ENCODE data around the gene RPH3AL. TPM values are rescaled to one million over a fixed set of nuclear protein-coding genes. Genes with fewer than 3 reads are reported as not detected.

The RPH3AL gene
- total RNA-seq, 2 experiments from 2014 or later, result 3.2 to 4.6 TPM

DNA sequence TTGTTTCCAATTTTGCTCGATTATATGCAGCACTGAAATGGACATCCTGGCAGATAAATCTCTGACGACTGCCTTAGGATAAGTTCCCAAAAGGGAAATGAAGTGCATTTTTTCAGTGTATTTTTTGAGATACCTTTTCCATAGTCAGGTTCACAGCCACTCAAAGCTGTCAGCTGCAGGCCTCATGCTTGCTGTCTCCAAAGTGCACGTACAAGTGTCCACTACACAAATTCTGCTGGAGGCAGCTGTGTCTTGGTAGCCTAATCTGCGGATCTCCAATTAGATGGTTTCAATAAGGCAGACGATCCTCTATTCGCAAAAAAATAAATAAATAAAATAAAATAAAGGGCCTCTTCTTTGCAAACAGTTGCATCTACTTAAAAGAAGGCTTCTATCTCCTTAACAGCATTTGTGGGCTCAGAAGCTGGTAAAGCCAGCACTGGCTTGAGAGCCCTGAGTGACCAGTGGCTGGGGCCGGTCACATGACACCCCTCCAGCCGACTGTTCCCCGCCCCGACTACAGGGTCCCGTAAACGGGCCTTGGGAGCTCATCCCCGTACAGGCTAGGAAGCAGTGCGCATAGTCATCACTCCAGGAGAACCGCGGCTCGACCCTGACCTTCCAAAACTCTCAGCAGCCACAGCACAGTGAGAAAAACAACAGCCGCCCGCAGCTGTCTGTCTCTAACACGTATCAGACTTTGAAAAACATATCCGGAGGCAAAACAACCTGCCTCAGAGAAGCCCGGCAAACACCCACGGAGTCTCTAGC, 18.8 kb downstream of the RPH3AL start:
- Mint-ChIP-seq H3K36me3 (ENCODE audit: low read depth) (no peaks in the 10 kb centered on the region), H3K4me1 (no peaks in the 10 kb centered on the region)
- POLR2A ChIA-PET, result no interaction called here

DNA sequence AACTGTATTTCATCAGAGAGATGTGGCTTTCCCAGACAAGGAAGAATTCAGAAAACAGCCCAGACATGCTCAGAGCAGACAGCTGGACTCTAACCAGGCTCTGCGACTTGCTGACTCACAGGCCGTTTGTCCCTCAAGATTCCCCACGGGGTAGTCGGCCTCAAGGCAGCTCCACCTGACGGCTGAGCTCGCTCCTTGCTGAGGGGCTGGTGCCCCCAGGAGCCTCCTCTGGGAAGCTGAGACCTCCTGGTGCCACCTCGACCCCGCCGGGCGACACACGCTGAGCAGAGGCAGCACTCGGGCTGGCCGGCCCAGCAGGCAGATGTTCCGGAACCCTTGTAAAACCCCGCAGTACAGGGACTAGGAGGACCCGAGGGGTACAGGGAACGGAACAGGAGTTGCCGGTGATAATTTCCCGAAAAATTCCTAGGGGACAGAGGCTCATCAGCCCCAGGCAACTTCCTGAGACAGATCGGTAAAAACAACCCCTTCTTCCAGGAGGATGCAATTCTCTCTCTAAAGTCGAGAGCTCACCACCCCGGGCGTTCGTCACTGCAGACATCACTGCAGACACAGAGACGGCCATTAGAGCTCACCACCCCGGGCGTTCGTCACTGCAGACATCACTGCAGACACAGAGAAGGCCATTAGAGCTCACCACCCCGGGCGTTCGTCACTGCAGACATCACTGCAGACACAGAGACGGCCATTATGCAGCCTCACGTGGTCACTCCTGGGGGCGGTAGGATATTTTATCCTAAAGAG, 19.9 kb downstream of the RPH3AL start:
- no peak for DNase-seq
- CTCF ChIA-PET, result no interaction called here
- Mint-ChIP-seq H3K27ac (no peak overlapping the region), H3K36me3 (ENCODE audit: low read depth) (no peaks in the 10 kb centered on the region), H3K27me3 (no peaks in the 10 kb centered on the region), H3K4me3 (no peak overlapping the region), H3K9me3 (no peaks in the 10 kb centered on the region), H3K4me1 (no peaks in the 10 kb centered on the region)
- POLR2A ChIA-PET, result no interaction called here

More for the DNA sequence above, 18.8 kb downstream of the RPH3AL start:
- Mint-ChIP-seq H3K27ac (no peak overlapping the region), H3K4me3 (no peak overlapping the region), H3K27me3 (no peaks in the 10 kb centered on the region), H3K9me3 (no peaks in the 10 kb centered on the region)
- DNase-seq, result no peak
- CTCF ChIA-PET, result interaction anchor here (0.6 kb wide), 1 partner anchor 40 kb away, joined by 3 read pairs; no protein-coding TSS in a partner anchor

GRCh38 chr17:332023-332422, 20.6 kb downstream of the RPH3AL start:
- no peak for DNase-seq
- H3K4me1 Mint-ChIP-seq, result no peaks in the 10 kb centered on the region
- no peak overlapping the region for H3K4me3 Mint-ChIP-seq
- no peaks in the 10 kb centered on the region for H3K9me3 Mint-ChIP-seq
- H3K36me3 Mint-ChIP-seq (ENCODE audit: low read depth), result no peaks in the 10 kb centered on the region
- POLR2A ChIA-PET, result no interaction called here
- H3K27me3 Mint-ChIP-seq, result no peaks in the 10 kb centered on the region
- CTCF ChIA-PET, result no interaction called here
- no peak overlapping the region for H3K27ac Mint-ChIP-seq

- ChIA-PET CTCF (no interaction called here), POLR2A (no interaction called here)
- no peak for DNase-seq
- H3K9me3 Mint-ChIP-seq, result no peaks in the 10 kb centered on the region
- H3K36me3 Mint-ChIP-seq (ENCODE audit: low read depth), result no peaks in the 10 kb centered on the region
- no peaks in the 10 kb centered on the region for H3K27me3 Mint-ChIP-seq
- H3K4me3 Mint-ChIP-seq, result no peak overlapping the region
- H3K4me1 Mint-ChIP-seq, result no peaks in the 10 kb centered on the region
- H3K27ac Mint-ChIP-seq, result no peak overlapping the region
Observed at GRCh38 chr17:330993-331701, 21.5 kb downstream of the RPH3AL start.

GRCh38 chr17:329784-330420, 22.7 kb downstream of the RPH3AL start:
- POLR2A ChIA-PET, result no interaction called here
- Mint-ChIP-seq H3K36me3 (ENCODE audit: low read depth) (no peaks in the 10 kb centered on the region), H3K4me1 (no peaks in the 10 kb centered on the region), H3K27me3 (no peaks in the 10 kb centered on the region), H3K9me3 (no peaks in the 10 kb centered on the region), H3K4me3 (no peak overlapping the region), H3K27ac (no peak overlapping the region)
- DNase-seq, result no peak
- CTCF ChIA-PET, result no interaction called here

GRCh38 chr17:327971-328370, 24.6 kb downstream of the RPH3AL start:
- Mint-ChIP-seq H3K4me3 (no peak overlapping the region), H3K27me3 (no peaks in the 10 kb centered on the region), H3K4me1 (no peaks in the 10 kb centered on the region), H3K27ac (no peak overlapping the region), H3K9me3 (no peaks in the 10 kb centered on the region), H3K36me3 (ENCODE audit: low read depth) (no peaks in the 10 kb centered on the region)
- no peak for DNase-seq
- CTCF ChIA-PET, result no interaction called here
- POLR2A ChIA-PET, result no interaction called here

- Mint-ChIP-seq H3K4me1 (no peaks in the 10 kb centered on the region), H3K4me3 (no peak overlapping the region), H3K9me3 (no peaks in the 10 kb centered on the region), H3K27ac (no peak overlapping the region), H3K36me3 (ENCODE audit: low read depth) (no peaks in the 10 kb centered on the region), H3K27me3 (no peaks in the 10 kb centered on the region)
- no peak for DNase-seq
- ChIA-PET CTCF (no interaction called here), POLR2A (no interaction called here)
Observed at GRCh38 chr17:327296-327695, 25.3 kb downstream of the RPH3AL start.

DNA sequence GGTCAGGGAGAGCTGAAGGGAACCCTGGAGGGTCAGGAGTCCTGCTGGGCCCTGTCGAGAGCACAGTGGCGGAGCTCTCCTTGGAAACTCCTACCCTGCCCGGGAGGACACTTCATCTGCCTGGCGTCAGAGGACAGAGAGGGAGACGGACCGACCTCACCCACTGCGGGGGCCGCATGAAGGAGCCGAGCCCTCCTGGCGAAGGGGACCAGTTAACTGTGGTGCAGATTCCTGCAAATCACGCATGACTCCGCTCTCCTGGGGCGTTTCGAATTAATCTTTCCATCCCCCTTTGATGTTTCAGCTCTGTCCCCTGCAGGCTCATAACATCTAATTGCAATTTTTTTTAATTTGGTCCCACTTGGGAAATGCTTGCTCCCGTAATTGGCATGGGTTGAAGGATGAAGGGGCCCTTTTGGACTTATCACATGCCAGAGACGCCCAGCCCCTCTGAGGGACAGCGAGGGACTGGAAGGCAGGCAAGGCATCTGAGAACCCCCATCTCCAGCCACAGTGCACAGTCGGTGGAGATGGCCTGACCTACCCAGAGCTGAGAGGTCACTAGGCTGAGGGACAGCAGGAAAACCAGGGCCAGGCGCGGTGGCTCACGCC, 26.5 kb downstream of the RPH3AL start:
- ChIA-PET CTCF (no interaction called here), POLR2A (no interaction called here)
- no peak overlapping the region for H3K4me3 Mint-ChIP-seq
- H3K27ac Mint-ChIP-seq, result no peak overlapping the region
- DNase-seq, result no peak
- H3K9me3 Mint-ChIP-seq, result no peaks in the 10 kb centered on the region
- H3K27me3 Mint-ChIP-seq, result no peaks in the 10 kb centered on the region
- H3K4me1 Mint-ChIP-seq, result no peaks in the 10 kb centered on the region
- H3K36me3 Mint-ChIP-seq (ENCODE audit: low read depth), result no peaks in the 10 kb centered on the region

GRCh38 chr17:325270-326009, 27.2 kb downstream of the RPH3AL start:
- CTCF ChIA-PET, result no interaction called here
- POLR2A ChIA-PET, result no interaction called here
- no peak for DNase-seq
- H3K36me3 Mint-ChIP-seq (ENCODE audit: low read depth), result no peaks in the 10 kb centered on the region
- H3K4me3 Mint-ChIP-seq, result no peak overlapping the region
- H3K9me3 Mint-ChIP-seq, result no peaks in the 10 kb centered on the region
- no peaks in the 10 kb centered on the region for H3K27me3 Mint-ChIP-seq
- H3K4me1 Mint-ChIP-seq, result no peaks in the 10 kb centered on the region
- H3K27ac Mint-ChIP-seq, result no peak overlapping the region

- Mint-ChIP-seq H3K9me3 (no peaks in the 10 kb centered on the region), H3K27me3 (no peaks in the 10 kb centered on the region), H3K4me1 (no peaks in the 10 kb centered on the region), H3K36me3 (ENCODE audit: low read depth) (no peaks in the 10 kb centered on the region), H3K27ac (no peak overlapping the region), H3K4me3 (no peak overlapping the region)
- ChIA-PET POLR2A (no interaction called here), CTCF (no interaction called here)
- DNase-seq, result no peak
Observed at GRCh38 chr17:323721-324571, 28.7 kb downstream of the RPH3AL start.

DNA sequence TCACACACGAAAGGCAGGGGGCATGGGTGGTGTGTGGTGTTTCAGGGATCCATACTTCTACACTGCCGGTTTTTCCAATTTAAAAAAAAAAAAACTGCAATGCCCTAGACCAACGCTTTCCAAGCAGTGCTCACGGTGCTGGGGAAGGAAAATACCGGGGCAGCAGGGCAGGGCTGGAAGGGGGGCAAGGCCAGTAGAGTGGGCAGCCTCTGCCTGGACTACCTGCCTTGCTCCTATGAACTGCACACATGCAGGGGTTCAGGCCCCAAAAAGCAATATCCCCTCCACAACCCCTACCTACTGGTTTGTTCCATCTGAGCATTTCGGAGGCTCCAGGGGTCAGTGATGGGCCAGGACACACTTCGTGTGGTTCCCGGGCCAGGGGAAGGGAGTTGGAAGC, 29.4 kb downstream of the RPH3AL start:
- H3K4me3 Mint-ChIP-seq, result no peak overlapping the region
- H3K36me3 Mint-ChIP-seq (ENCODE audit: low read depth), result no peaks in the 10 kb centered on the region
- no peaks in the 10 kb centered on the region for H3K27me3 Mint-ChIP-seq
- H3K4me1 Mint-ChIP-seq, result no peaks in the 10 kb centered on the region
- no peak overlapping the region for H3K27ac Mint-ChIP-seq
- POLR2A ChIA-PET, result no interaction called here
- CTCF ChIA-PET, result no interaction called here
- H3K9me3 Mint-ChIP-seq, result peaks cover 4% of the 10 kb centered on the region
- no peak for DNase-seq

Data from activated CD4-positive, alpha-beta T cell treated with anti-CD3 and anti-CD28 coated beads, Interleukin-2, amount 10 ng/mL, durations not matched to agents 7 days and 5 days (primary cell).